Lower leg skin (tissue), 3 donors: Measurements from ENCODE around the gene UBTF.

Experiments
- CTCF ChIP-seq, 3 donors: fragments of 450-650 bp; IDR thresholded peaks; one replicate each; pipeline ENCODE4 v1.5.1; 2016; ENCODE audit warnings: antibody characterized with exemption in 3 of 3, mild to moderate bottlenecking in 3 of 3, moderate library complexity in 2 of 3
- POLR2A ChIP-seq, 2 donors: fragments of 450-650 bp; IDR thresholded peaks; one replicate each; pipeline ENCODE4 v1.6.1; 2016 to 2017; ENCODE audit warnings: antibody characterized with exemption in 2 of 2, mild to moderate bottlenecking in 1 of 2, moderate library complexity in 1 of 2

GRCh38 chr17:44263345-44263902, 43.9 kb upstream of the UBTF start:
- TF ChIP-seq CTCF (IDR thresholded peaks at IDR 0.05) (no peak), POLR2A (IDR thresholded peaks at IDR 0.05) (no peak)
